ENCODE results near the gene DMAP1. TPM values are rescaled to one million over a fixed set of nuclear protein-coding genes. Genes with fewer than 3 reads are reported as not detected.
A peak's percentile ranks its signal among the peaks of the same experiment; 100 is the strongest.

Gene DMAP1
- total and polyA plus RNA-seq, 12 donors: 24.1 to 37.3 (median 28.6) TPM

DNA sequence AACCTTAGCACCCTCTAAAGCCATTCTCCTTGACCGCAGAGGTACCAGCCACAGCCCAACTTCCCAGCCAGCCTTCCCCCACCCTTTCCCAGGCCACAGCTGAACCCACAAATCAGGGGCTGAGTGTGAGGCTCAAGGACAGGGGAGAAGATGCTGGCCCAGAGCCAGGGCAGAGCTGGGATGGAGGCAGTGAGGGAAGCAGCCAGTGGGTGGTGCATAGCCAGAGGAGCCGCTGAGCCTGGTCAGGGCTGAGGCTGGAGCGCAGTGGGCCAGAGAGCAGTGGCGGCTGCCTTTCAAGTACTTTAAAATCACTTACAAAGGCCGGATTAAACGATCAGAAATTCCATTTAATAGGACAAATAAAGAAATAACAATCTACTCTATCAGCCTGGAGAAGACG is 36.3 kb downstream of the DMAP1 start:
- peaks cover 0 to 17% (median 0%) of the 10 kb centered on the region in 9 donors for H3K36me3 ChIP-seq
- no peaks in the 10 kb centered on the region for H3K9me3 ChIP-seq
- H3K4me1 ChIP-seq: peaks cover 6 to 27% (median 11%) of the 10 kb centered on the region in 9 donors
- TF ChIP-seq, protein P1, sequence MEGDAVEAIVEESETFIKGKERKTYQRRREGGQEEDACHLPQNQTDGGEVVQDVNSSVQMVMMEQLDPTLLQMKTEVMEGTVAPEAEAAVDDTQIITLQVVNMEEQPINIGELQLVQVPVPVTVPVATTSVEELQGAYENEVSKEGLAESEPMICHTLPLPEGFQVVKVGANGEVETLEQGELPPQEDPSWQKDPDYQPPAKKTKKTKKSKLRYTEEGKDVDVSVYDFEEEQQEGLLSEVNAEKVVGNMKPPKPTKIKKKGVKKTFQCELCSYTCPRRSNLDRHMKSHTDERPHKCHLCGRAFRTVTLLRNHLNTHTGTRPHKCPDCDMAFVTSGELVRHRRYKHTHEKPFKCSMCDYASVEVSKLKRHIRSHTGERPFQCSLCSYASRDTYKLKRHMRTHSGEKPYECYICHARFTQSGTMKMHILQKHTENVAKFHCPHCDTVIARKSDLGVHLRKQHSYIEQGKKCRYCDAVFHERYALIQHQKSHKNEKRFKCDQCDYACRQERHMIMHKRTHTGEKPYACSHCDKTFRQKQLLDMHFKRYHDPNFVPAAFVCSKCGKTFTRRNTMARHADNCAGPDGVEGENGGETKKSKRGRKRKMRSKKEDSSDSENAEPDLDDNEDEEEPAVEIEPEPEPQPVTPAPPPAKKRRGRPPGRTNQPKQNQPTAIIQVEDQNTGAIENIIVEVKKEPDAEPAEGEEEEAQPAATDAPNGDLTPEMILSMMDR (IDR thresholded peaks at IDR 0.05): no peak
- 75 to 76% methylated on average over 7 of the region's 7 CpGs for WGBS, 2 donors
- ATAC-seq (peak in 6 of 8 donors; percentile 18 to 54 (median 46)), DNase-seq (peak; percentile 23 to 52)
- H3K27me3 ChIP-seq: no peaks in the 10 kb centered on the region
- peak overlapping the region in 7 of 10 donors; percentile 47 to 74 (median 67) for H3K27ac ChIP-seq
- intact Hi-C loops (cut with DNase I): no loop called here
- no peak overlapping the region for H3K4me3 ChIP-seq

DNA sequence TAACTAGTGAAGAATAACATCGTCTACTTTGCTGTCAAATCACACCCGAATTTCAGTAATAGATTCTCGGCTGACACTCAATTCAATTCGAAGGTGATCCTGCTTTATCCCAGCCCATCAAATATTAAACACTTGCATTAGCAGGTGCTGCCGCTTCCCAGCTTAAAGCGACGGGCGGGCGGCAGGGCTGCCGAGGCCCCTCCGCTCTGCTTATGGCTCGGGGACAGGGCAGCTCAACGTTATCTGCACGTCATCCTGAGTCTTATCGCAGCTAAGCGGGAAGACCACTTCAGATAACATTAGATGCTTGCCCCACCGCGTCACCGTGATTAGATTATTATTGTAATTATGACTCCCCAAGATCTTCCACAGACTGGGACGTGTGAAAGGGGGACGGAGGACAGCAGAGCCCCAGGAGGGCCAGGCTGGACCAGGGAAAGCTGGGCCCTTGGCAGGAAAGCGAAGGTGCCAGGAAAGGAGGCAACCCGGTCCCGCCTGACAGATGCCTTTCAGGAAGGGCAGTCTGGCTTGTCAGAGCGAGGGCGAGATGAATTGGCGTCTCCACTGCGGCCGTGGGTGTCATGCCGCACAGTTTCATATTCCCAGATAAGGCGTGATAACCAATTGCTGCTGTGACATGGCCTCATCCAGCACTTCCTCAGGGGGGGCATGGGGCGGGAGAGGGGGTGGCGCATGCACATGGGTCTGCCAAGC is 37.0 kb downstream of the DMAP1 start:
- Histone ChIP-seq H3K4me1 (peaks cover 6 to 27% (median 11%) of the 10 kb centered on the region in 9 donors), H3K36me3 (peaks cover 0 to 17% (median 0%) of the 10 kb centered on the region in 9 donors), H3K9me3 (no peaks in the 10 kb centered on the region), H3K4me3 (no peak overlapping the region), H3K27me3 (no peaks in the 10 kb centered on the region), H3K27ac (peak overlapping the region in 9 of 10 donors; percentile 36 to 74 (median 59))
- ATAC-seq (peak; percentile 32 to 91 (median 83)), DNase-seq (peak; percentile 42 to 56)
- TF ChIP-seq, protein P1 (IDR thresholded peaks at IDR 0.05): no peak
- intact Hi-C loops (cut with DNase I): loop anchor here in 1 of 10 donors (5.0 kb wide), 1 partner anchor 42 kb away; no protein-coding TSS in a partner anchor
- WGBS, 2 donors: 41 to 57% methylated on average over 33 of the region's 33 CpGs

DNA sequence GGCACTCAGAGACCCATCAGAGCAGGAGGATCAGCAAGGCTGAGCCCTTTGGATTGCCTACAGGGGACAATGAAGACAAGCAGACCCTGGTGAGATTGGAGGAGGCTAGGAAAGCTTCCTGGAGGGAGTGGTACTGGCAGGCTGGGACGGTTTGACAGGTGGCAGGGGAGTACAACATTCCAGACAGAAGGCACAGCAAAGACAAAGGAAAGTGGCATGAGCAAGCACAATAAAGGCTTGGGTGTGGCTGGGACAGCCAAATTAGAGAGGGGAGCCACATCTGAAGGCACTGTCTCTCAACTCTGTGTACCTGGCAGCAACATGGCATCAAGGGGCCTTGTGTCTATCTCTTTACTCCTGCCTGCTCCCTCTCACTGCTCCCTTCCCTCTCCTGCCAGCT is 38.2 kb downstream of the DMAP1 start:
- Histone ChIP-seq H3K27ac (peak overlapping the region in 1 of 10 donors; percentile 40), H3K27me3 (no peaks in the 10 kb centered on the region), H3K9me3 (no peaks in the 10 kb centered on the region), H3K4me3 (no peak overlapping the region), H3K36me3 (peaks cover 0 to 22% (median 0%) of the 10 kb centered on the region in 9 donors), H3K4me1 (peaks cover 6 to 27% (median 11%) of the 10 kb centered on the region in 9 donors)
- TF ChIP-seq, protein P1 (IDR thresholded peaks at IDR 0.05): no peak
- WGBS, 2 donors: 85 to 91% methylated on average over 1 of the region's 1 CpG
- intact Hi-C loops (cut with DNase I): loop anchor here in 1 of 10 donors (5.0 kb wide), 1 partner anchor 41 kb away; no protein-coding TSS in a partner anchor
- ATAC-seq (no peak), DNase-seq (no peak)

DNA sequence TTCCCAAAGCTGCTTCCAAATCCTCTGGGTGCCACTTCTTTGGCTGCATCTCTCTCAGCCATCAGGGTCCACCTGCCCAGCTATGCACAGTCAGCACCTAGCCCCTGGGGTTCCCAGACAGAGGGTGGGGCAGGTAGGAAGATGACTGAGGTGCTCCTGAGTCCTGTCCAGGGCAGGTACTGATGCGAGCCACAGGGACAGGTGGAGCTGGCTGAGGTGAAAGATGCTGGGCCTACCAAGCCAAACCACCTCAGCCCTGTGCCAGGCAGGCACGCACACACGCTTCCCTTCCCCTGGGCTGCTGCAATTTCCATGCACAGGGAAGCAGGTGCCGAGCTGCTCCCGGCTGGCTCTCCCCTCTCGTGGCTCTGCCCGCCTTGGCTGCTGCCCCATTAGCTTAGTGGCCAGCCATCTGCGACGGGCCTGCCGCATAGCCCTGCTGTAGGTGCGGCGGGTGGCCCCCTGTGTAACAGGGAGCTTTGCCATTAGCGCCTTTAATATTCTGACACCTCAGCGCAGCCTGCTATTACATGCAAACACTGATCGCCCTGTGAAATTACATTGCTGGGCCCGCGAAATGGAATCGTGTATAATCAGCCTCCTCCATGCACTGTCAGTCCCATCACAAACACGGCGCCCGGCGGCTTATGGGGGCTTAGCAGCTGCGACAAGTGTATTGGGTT is 38.9 kb downstream of the DMAP1 start:
- intact Hi-C loops (cut with DNase I): loop anchor here in 1 of 10 donors (5.0 kb wide), 1 partner anchor 40 kb away; no protein-coding TSS in a partner anchor

More for the DNA sequence above, 38.9 kb downstream of the DMAP1 start:
- ATAC-seq (no peak), DNase-seq (no peak)
- TF ChIP-seq, protein P1 (IDR thresholded peaks at IDR 0.05): no peak
- Histone ChIP-seq H3K27ac (no peak overlapping the region), H3K4me3 (no peak overlapping the region), H3K9me3 (no peaks in the 10 kb centered on the region), H3K4me1 (peaks cover 6 to 27% (median 11%) of the 10 kb centered on the region in 9 donors), H3K27me3 (no peaks in the 10 kb centered on the region), H3K36me3 (peaks cover 0 to 20% (median 0%) of the 10 kb centered on the region in 9 donors)
- 97% methylated on average over 23 of the region's 23 CpGs for WGBS, 2 donors
